NCI-H524 (cell line): ENCODE results near the gene TAF5L.

Experiments used
- DNase-seq, 2 experiments: peaks; one replicate each; lab custom pipeline; 2025; lab: John Stamatoyannopoulos, UW

The TAF5L gene

DNA sequence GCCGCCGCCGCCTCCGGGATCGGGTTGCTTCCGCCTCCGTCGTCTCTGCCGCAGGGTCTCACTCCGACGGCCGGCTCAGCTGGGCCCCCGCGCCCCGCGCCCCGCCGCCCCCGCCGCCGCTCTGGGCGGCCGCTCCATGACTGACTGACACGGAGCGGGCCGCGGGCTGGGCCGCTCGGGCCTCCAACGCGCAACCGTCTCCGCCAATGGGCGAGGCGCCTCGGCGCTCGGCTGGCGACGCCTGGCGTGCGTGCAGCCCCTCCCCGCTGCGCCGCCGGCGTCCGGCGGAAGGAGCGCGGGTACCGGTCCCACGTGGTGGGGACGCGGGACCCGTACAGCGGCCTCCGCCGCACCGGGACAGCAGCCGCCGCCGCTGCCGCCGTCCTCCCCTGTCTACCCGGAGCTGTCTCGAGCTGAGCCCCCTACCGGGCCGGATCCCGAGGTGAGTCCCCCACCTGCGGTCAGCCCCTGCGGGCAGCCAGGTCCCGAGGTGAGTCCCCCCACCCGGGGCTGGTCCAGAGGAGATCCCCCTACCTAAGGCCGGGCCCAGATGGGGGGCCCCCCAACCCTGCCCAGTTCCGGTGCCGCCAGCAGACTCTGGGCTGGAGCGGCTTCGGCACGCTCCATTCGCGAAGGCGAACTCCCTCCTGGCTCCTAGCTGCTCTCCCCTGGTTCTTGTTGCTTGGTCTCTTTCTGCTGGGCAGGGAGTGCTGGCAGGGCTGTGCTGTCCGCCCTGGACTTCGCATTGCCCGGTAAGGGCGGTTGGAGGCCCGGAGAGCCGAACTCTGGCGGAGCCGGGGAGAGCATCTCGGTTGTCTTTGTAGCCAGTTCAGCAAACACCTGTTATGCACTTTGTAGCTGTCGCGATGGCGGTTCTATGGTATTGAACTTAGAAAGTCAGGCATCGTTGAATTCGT is at the start of gene TAF5L, which contains the start of gene URB2:
Gene TAF5L, minus strand, starts transcription at position 208 of the 917 bp plus-strand sequence. CDS start 11,640 bp downstream, outside the sequence.
Gene URB2, plus strand, starts transcription at position 333 of the 917 bp plus-strand sequence. CDS start 1,387 bp downstream, outside the sequence.
- peak; percentile 63 to 85 for DNase-seq

- no peak for DNase-seq
Observed at GRCh38 chr1:229675396-229675795, 49.5 kb upstream of the TAF5L start.

GRCh38 chr1:229674042-229674441 is 48.1 kb upstream of the TAF5L start:
- no peak for DNase-seq

DNA sequence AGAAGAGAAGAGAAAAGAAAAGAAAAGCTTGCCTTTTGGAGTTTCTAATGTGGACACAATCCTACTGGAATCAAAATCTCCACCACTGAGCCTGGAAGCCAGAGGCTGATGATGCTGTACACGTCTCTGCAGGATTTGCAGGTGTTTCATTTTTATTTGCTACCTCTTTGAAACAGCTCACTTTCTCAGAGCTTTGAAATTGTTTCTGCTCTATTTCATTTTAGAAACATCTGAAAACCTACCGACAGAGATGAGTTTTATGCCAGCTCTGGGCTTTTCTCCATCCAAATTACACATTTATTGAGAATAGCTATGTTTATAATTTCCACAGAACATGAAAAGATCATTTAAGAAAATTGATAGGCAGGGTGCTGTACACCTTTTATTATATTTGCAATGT is 46.3 kb upstream of the TAF5L start:
- no peak for DNase-seq

GRCh38 chr1:229671310-229671709 is 45.4 kb upstream of the TAF5L start:
- no peak for DNase-seq

- no peak for DNase-seq
Observed at GRCh38 chr1:229669333-229669732, 43.4 kb upstream of the TAF5L start.

- DNase-seq: no peak
Observed at GRCh38 chr1:229666585-229666984, 40.7 kb upstream of the TAF5L start.

DNA sequence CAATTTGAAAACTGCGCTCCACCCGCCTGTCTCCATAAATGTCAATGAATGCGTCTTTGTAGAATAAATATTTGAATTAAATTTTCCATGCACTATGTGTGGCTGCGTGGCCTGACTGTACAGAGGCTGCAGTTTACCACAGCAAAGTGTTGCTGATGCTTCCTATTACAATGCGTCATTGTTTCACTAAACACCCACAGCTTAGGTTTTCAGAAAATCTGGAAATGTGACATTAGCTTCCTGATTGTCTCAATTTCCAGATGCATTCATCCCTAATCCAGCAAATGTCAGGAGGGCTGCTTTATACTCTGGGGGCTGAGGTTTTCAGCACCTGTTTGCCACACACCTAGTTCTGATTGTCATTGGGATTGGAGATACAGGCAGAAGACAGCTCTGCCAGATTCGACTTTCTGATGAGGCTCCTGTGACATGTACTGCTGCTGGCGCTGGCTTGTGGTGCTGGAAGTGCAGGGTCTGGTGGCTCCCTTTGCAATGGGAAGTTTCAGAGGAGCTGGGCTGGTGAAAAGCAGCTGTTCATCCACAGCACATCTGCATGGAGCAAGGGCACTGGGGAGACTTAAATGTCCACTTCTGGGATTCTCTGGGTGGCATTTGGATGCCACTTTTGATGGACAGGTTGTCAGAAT is 40.1 kb upstream of the TAF5L start:
- no peak for DNase-seq

GRCh38 chr1:229664133-229664689 is 38.3 kb upstream of the TAF5L start:
- peak in 1 of 2 experiments; percentile 38 for DNase-seq

DNA sequence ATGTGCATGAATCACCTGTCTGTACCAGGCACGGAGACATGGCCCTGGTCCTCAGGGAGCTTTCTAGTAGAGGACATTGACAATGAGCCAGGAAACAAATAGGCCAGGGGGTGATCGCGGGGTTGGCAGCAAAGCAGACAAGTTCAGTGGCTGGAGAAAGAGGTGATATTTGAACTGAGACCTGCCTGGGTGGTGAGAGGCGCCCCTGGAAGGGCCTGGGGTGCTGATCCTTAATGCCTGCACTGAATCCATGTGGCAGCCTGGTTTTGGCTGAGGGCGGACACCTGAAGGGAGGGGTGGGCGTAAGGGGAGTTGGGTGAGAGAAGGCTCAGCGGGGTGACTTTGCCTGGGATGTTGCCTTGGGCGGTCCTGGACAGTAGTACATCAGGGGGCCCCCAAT is 36.0 kb upstream of the TAF5L start:
- no peak for DNase-seq

- peak in 1 of 2 experiments; percentile 62 for DNase-seq
Observed at GRCh38 chr1:229661022-229661877, 35.3 kb upstream of the TAF5L start.

DNA sequence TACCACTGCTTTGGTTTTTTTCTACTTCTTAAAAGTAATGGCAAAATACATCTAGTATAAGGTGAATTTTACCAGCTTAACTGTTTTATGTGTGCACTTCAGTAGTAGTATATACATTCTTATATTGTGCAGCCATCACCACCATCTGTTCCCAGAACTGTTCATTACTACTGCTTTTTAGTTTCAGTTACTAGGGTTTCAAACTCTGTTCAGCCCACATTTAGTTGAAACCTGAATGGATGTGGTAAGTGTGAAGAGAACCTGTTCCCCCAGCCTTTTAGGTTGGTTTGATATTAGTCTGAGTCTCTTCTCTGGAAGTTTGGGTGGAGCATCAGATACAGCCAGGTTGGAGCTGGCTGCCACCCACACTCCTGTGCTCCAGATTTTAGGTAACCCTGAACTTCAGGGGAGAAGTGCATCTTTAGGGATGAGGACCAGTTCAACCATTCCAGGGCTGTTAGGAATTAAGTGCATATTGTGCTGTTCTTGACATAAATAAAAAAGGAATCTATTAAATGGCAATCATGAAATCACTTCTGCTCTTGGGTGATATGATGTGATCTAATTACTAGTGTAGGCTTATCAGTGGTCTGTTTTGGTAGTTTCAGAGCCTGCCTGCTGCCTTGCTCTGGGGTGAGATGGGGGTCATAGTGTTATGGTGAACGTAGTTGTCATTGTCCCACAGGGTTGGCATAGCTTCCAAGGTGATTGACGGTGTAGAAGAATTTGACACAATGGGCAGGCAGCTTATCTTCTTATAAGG is 32.3 kb upstream of the TAF5L start:
- DNase-seq: no peak

DNA sequence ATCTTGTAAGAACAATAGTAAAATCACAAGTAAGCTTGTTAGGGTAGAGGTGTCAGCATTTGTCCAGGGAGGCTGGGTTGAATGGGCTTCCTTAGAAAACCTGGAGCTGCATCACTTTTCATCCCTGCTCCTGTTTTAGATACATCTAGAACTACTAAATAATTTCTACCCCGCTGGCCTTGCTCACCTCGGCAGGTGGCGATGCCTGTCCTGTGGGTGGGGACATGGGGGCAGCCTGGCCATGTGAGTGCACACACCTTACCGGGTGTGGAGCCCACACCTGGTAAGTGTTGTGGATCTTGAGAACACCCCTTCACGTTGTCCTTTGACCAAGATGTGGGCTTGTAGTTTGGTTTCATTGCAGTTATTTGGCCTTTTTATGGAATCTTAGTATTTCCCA is 29.9 kb upstream of the TAF5L start:
- no peak for DNase-seq

- peak; percentile 15 to 53 for DNase-seq
Observed at GRCh38 chr1:229653420-229653819, 27.5 kb upstream of the TAF5L start.

GRCh38 chr1:229651546-229651945 is 25.6 kb upstream of the TAF5L start:
- DNase-seq: no peak

DNA sequence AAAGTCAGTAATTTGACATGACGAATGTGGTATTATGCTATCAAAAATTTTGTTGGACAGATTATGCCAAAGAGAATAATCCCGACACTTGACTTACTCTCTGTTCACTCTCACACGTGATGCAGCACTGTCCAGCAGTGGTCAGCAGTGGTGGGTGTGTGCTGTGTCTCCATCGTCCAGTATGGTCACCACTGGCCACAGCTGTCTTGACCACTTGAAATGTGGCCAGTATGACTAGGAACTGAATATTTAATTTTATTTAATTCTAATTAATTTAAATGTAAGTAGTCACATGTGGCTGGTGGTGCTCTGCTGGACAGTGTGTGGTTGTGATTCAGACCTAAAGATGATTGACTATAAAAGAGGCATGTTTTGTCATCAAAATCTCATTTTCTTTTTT is 24.1 kb upstream of the TAF5L start:
- no peak for DNase-seq

DNA sequence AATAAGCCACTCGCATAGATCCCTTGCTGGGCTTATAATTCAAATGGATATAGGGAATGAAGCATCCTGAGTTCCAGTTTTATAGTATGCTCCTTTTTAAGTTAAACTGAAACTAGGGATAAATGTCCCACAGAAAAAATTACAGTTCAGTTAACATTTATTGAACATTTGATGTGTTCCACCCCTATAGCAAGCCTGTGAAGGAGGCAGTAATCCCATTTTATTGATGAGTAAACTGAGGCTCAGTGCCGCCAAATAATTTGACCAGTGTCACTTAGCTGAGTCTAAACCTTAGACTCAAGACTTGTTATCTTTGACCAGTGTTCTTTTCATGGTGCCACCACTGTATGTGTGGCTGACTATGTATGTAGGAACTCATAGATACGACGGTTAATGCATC is 22.5 kb upstream of the TAF5L start:
- DNase-seq: no peak

DNA sequence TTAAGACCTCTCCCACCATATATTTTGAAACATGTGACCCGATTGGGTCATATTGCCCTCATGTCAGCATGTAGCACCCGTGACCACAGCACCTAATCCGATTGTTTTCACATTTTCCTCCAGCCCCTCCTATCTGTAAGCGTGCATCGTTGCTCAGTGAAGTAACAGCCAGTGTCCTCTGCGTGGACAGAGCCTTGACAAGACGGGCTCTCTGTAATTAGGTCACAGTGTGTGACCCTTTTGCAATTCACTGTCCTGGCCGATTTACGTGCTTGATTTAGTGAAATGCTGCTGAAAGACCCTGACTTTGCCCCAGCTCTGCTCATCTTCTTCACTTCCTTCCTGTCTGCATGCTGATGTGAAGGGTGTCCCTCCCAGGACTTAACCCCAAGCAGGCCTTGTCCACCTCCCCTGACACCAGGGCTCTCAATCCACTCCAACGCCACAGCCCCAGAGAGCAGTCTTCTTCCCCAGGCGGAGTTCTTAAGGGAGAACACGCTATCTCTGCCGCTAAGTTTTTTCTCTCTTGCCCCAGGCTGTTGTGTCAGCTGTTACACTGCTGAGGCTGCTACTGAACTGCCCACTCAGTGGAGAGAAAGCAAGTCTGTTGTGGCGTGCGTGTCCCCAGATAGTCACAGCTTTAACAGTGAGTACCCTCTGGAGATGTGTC is 19.5 kb upstream of the TAF5L start:
- no peak for DNase-seq

DNA sequence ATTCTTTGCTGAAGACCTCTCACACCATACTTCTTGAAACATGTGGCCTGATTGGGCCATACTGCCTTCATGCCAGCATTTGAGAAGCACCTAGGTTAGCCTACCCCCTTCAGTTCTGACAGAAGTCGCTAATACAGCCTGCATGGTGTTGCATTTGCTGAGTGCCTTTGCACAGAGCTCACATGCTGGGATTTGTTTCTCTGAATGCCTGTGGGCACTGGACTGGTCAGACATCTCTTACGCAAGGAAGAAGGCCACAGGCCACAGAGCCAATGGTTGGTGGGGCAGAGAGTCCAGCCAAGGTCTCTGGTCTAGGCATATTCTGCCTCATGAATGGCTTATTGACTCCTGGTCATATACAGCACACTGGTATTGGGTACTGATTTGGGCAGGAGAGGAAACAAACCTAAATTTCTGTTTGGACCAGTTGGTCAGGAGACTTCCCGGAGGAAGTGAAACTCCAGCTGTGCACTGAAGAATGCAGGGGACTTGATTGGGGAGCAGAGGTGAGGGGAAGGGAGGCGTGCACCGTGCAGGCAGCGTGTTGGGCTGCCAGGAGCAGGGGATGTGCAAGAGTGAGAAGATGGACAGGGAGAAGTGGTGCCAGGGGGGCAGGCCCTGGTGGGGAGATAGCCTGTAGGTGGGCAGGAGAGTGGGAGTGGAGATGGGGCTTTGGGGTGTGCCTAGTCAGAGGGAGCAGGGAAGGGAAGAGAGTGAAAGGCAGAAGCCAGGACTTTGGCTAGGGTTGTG is 18.2 kb upstream of the TAF5L start:
- no peak for DNase-seq

- no peak for DNase-seq
Observed at GRCh38 chr1:229642970-229643369, 17.0 kb upstream of the TAF5L start.
